Trophoblast cell (in vitro differentiated cells and primary cell): ENCODE results near the gene PCSK7.
A peak's percentile ranks its signal among the peaks of the same experiment; 100 is the strongest.
"Not testable (repeated sequence)": the region's sequence is repeated elsewhere in the genome, so short reads cannot be mapped to it uniquely, and the experiment has no call there.

Source experiments
- DNase-seq, 2 donors: peaks; one replicate each; pipeline ENCODE4 v3.0.0-alpha.2; 2016
- H2AFZ ChIP-seq: 2 replicates; pipeline ENCODE4 v1.6.1; 2013; ENCODE audit warnings: low read length, moderate library complexity, mild to moderate bottlenecking; ENCODE audit not compliant: insufficient read depth, poor library complexity
- H2AK5ac ChIP-seq: 2 replicates; pipeline ENCODE4 v1.6.1; 2013; ENCODE audit warnings: mild to moderate bottlenecking, low read length
- H2BK120ac ChIP-seq: 2 replicates; pipeline ENCODE4 v1.6.1; 2013; ENCODE audit warnings: low read length, mild to moderate bottlenecking, moderate library complexity; ENCODE audit not compliant: insufficient read depth, poor library complexity
- H2BK12ac ChIP-seq: 2 replicates; pipeline ENCODE4 v1.6.1; 2013; ENCODE audit warnings: mild to moderate bottlenecking, low read length, moderate library complexity
- H2BK5ac ChIP-seq: 2 replicates; pipeline ENCODE4 v1.6.1; 2013; ENCODE audit warnings: low read length, low read depth, moderate library complexity, mild to moderate bottlenecking; ENCODE audit not compliant: poor library complexity
- H3K14ac ChIP-seq: 2 replicates; pipeline ENCODE4 v1.6.1; 2013; ENCODE audit warnings: mild to moderate bottlenecking, low read length
- H3K18ac ChIP-seq: 2 replicates; pipeline ENCODE4 v1.6.1; 2013; ENCODE audit warnings: mild to moderate bottlenecking, low read length
- H3K23ac ChIP-seq: 2 replicates; pipeline ENCODE4 v1.6.1; 2013; ENCODE audit warnings: low read length
- H3K27ac ChIP-seq: 2 replicates; pipeline ENCODE4 v1.5.1; 2013; ENCODE audit warnings: low read depth, mild to moderate bottlenecking, inconsistent platforms, low read length, moderate library complexity
- H3K27me3 ChIP-seq: 2 replicates; pipeline ENCODE4 v1.6.1; 2013; ENCODE audit warnings: inconsistent platforms, mild to moderate bottlenecking, low read length, moderate library complexity; ENCODE audit not compliant: insufficient read depth
- H3K36me3 ChIP-seq, 2 experiments: 1 replicate in 1 of 2; 2 replicates in 1 of 2; pipeline ENCODE4 v1.6.1; 2013; ENCODE audit warnings: low read length in 2 of 2, mild to moderate bottlenecking in 2 of 2, moderate library complexity in 1 of 2; ENCODE audit not compliant: insufficient read depth in 2 of 2, control insufficient read depth in 1 of 2
- H3K4ac ChIP-seq: 2 replicates; pipeline ENCODE4 v1.6.1; 2013; ENCODE audit warnings: low read depth, mild to moderate bottlenecking, low read length, moderate library complexity
- H3K4me1 ChIP-seq, 2 experiments: 1 replicate in 1 of 2; 2 replicates in 1 of 2; pipeline ENCODE4 v1.6.1; 2013; ENCODE audit warnings: low read length in 2 of 2, mild to moderate bottlenecking in 2 of 2, moderate library complexity in 1 of 2; ENCODE audit not compliant: insufficient read depth in 2 of 2, control insufficient read depth in 1 of 2
- H3K4me2 ChIP-seq: 2 replicates; pipeline ENCODE4 v1.6.1; 2013; ENCODE audit warnings: inconsistent platforms, mild to moderate bottlenecking, low read length, moderate library complexity
- H3K4me3 ChIP-seq: 2 replicates; pipeline ENCODE4 v1.5.1; 2013; ENCODE audit warnings: mild to moderate bottlenecking, low read depth, low read length, inconsistent platforms
- H3K79me1 ChIP-seq: one replicate; pipeline ENCODE4 v1.6.1; 2013; ENCODE audit warnings: low read length
- H3K79me2 ChIP-seq: 2 replicates; pipeline ENCODE4 v1.6.1; 2013; ENCODE audit warnings: low read length, mild to moderate bottlenecking; ENCODE audit not compliant: control insufficient read depth, insufficient read depth, poor library complexity
- H3K9ac ChIP-seq: 2 replicates; pipeline ENCODE4 v1.6.1; 2013; ENCODE audit warnings: mild to moderate bottlenecking, low read length
- H3K9me3 ChIP-seq: 2 replicates; pipeline ENCODE4 v1.6.1; 2013; ENCODE audit warnings: low read depth, mild to moderate bottlenecking, control low read depth, inconsistent platforms, low read length; ENCODE audit not compliant: insufficient read depth
- H4K12ac ChIP-seq: 2 replicates; pipeline ENCODE4 v1.6.1; 2013; ENCODE audit warnings: low read depth, mild to moderate bottlenecking, low read length, moderate library complexity
- H4K8ac ChIP-seq: 2 replicates; pipeline ENCODE4 v1.6.1; 2013; ENCODE audit warnings: low read depth, mild to moderate bottlenecking, low read length, moderate library complexity
- H4K91ac ChIP-seq: one replicate; pipeline ENCODE4 v1.6.1; 2013; ENCODE audit warnings: low read depth, mild to moderate bottlenecking, low read length, moderate library complexity
- WGBS: extraction: QIAGEN DNeasy Blood & Tissue Kit; methylation state at CpG from one replicate; pipeline ENCODE4 v1.1.7; 2013; ENCODE audit warnings: missing lambda C conversion rate; ENCODE audit not compliant: insufficient read length, insufficient coverage; ENCODE audit errors: extremely low coverage; 5-methylcytosine and 5-hydroxymethylcytosine counted together

PCSK7 gene

DNA sequence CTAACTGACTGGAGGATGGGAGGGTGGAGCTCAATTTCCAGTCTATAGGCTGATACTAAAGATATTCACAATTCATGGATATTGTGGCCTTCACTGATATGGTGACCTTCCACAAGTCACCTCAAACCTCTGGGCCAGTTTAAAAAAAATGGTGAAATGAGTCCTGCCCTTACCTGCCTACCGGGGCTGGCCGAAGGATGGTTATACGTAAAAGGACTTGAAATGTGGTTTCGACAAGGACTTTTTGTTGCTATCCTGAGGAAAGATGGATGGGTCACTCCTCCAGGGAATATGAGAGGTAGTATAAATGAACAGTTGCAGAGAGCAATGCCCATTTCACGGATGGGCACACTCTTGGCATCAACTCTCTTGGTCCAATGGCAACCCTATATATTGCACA is 24.4 kb downstream of the PCSK7 start:
- no CpG with 5 or more reads among the region's 5 CpGs for whole genome bisulfite sequencing
- H4K12ac ChIP-seq, H2BK5ac ChIP-seq, H3K27me3 ChIP-seq, H2AK5ac ChIP-seq, H3K18ac ChIP-seq, H2BK12ac ChIP-seq, H3K27ac ChIP-seq, H3K4ac ChIP-seq, DNase-seq, H3K9me3 ChIP-seq, H3K79me2 ChIP-seq, H3K4me2 ChIP-seq, H2AFZ ChIP-seq, H4K91ac ChIP-seq, H3K14ac ChIP-seq, H3K4me3 ChIP-seq, H3K23ac ChIP-seq, H4K8ac ChIP-seq, H3K9ac ChIP-seq, H2BK120ac ChIP-seq, H3K79me1 ChIP-seq: not testable (repeated sequence)
- Histone ChIP-seq H3K4me1 (peaks cover 6 to 19% of the 10 kb centered on the region in 2 experiments), H3K36me3 (peaks cover 29 to 33% of the 10 kb centered on the region in 2 experiments)

GRCh38 chr11:117206859-117207258 is 25.0 kb downstream of the PCSK7 start:
- H3K79me2 ChIP-seq, H3K4me3 ChIP-seq, H3K4me2 ChIP-seq, H3K14ac ChIP-seq, H3K18ac ChIP-seq, H2AFZ ChIP-seq, DNase-seq, H3K27me3 ChIP-seq, H2BK5ac ChIP-seq, H3K9me3 ChIP-seq, H4K12ac ChIP-seq, H2AK5ac ChIP-seq, H3K27ac ChIP-seq, H3K79me1 ChIP-seq, H2BK12ac ChIP-seq, H3K23ac ChIP-seq, H4K8ac ChIP-seq, H3K9ac ChIP-seq, H3K4ac ChIP-seq, H2BK120ac ChIP-seq: not testable (repeated sequence)
- peaks cover 12 to 25% of the 10 kb centered on the region in 2 experiments for H3K4me1 ChIP-seq
- WGBS, result no CpG with 5 or more reads among the region's 11 CpGs
- H3K36me3 ChIP-seq, result peaks cover 35 to 38% of the 10 kb centered on the region in 2 experiments
- peak overlapping the region; percentile 8 for H4K91ac ChIP-seq

DNA sequence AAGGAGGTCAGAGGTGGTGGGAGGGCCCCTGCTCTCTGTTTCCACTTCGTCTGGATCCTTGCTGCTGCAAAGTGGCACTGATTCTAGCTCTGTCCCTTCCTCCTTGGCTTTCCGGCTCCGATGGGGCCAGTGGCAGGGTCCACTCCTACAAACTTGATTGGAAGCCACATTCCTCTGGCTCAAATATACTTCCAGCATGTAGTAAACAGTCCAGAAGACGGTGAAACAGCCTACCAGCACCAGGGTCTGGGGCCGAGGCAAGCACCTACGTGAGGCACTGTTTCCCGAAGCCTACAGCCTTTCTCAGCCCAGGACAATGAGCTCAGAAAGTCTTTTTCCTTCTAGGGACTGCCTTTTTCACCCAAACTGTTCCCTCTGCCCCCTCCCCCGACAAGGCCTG is 25.8 kb downstream of the PCSK7 start:
- no CpG with 5 or more reads among the region's 8 CpGs for WGBS
- not testable (repeated sequence) for H3K18ac ChIP-seq, H3K27me3 ChIP-seq, H2BK12ac ChIP-seq, H3K4me3 ChIP-seq, H3K4me2 ChIP-seq, H2AK5ac ChIP-seq, H2BK120ac ChIP-seq, H4K8ac ChIP-seq, H2AFZ ChIP-seq, H3K9me3 ChIP-seq, H4K12ac ChIP-seq, H3K9ac ChIP-seq, H3K4ac ChIP-seq, H2BK5ac ChIP-seq, H3K23ac ChIP-seq, H4K91ac ChIP-seq, H3K79me1 ChIP-seq, H3K14ac ChIP-seq
- Histone ChIP-seq H3K36me3 (peaks cover 41 to 45% of the 10 kb centered on the region in 2 experiments), H3K27ac (peak overlapping the region; percentile 44), H3K79me2 (peaks cover 12% of the 10 kb centered on the region), H3K4me1 (peaks cover 19 to 32% of the 10 kb centered on the region in 2 experiments)
- peak; percentile 72 to 73 for DNase-seq

- H2BK12ac ChIP-seq, result no peak overlapping the region
- H3K9ac ChIP-seq, result no peak overlapping the region
- no peak overlapping the region for H4K91ac ChIP-seq
- no CpG with 5 or more reads among the region's 11 CpGs for WGBS
- H3K36me3 ChIP-seq, result peaks cover 44 to 49% of the 10 kb centered on the region in 2 experiments
- H2AK5ac ChIP-seq, result no peak overlapping the region
- peaks cover under 1% of the 10 kb centered on the region for H3K79me1 ChIP-seq
- H3K27ac ChIP-seq, result no peak overlapping the region
- no peak overlapping the region for H3K4ac ChIP-seq
- H3K4me2 ChIP-seq, result no peak overlapping the region
- no peak overlapping the region for H3K14ac ChIP-seq
- no peaks in the 10 kb centered on the region for H3K27me3 ChIP-seq
- H3K9me3 ChIP-seq, result no peaks in the 10 kb centered on the region
- no peak overlapping the region for H3K4me3 ChIP-seq
- H2AFZ ChIP-seq, result no peak overlapping the region
- H2BK120ac ChIP-seq, result no peak overlapping the region
- no peak overlapping the region for H4K12ac ChIP-seq
- H3K79me2 ChIP-seq, result peaks cover 20% of the 10 kb centered on the region
- peaks cover 26 to 40% of the 10 kb centered on the region in 2 experiments for H3K4me1 ChIP-seq
- no peak overlapping the region for H3K18ac ChIP-seq
- H4K8ac ChIP-seq, result no peak overlapping the region
- no peak for DNase-seq
- no peak overlapping the region for H2BK5ac ChIP-seq
- no peak overlapping the region for H3K23ac ChIP-seq
Observed at GRCh38 chr11:117205211-117205818, 26.6 kb downstream of the PCSK7 start.
